PC-9 (cell line): ENCODE data around the gene SLCO4A1. TPM values are rescaled to one million over a fixed set of nuclear protein-coding genes. Genes with fewer than 3 reads are reported as not detected.

Experiments used
- BruUV-seq: library from RNA; stranded (reverse); fragments of 400-500 nt; replicated peaks from 2 replicates; lab custom pipeline; 2021; lab: Mats Ljungman, UMichigan
- CTCF ChIA-PET: fragments of 300-600 bp; sonication (Branson Sonifier 250); formaldehyde crosslinking; loops from one replicate; lab custom pipeline; 2022; ENCODE audit warnings: antibody characterized with exemption; lab: Charles Lee
- POLR2A ChIA-PET: fragments of 300-600 bp; sonication (Branson Sonifier 250); formaldehyde crosslinking; loops from one replicate; lab custom pipeline; 2022; ENCODE audit warnings: antibody characterized with exemption; ENCODE audit not compliant: unreplicated experiment; lab: Charles Lee
- DNase-seq, 2 experiments: peaks; one replicate each; pipeline versions ENCODE4 v3.0.0 to v3.0.0-alpha.2; 2015 to 2022; ENCODE audit warnings: mixed read lengths in 1 of 2
- H2AFZ ChIP-seq: fragments of 200-600 bp; sonication (generic); 2 replicates; pipeline ENCODE4 v1.8.1; 2017; ENCODE audit warnings: antibody characterized with exemption
- H3F3A ChIP-seq: fragments of 200-600 bp; sonication (generic); 2 replicates; pipeline ENCODE4 v1.8.1; 2017; ENCODE audit warnings: antibody characterized with exemption, mild to moderate bottlenecking, low read depth; ENCODE audit not compliant: insufficient read depth
- H3K27ac ChIP-seq: fragments of 200-600 bp; sonication (generic); 2 replicates; pipeline ENCODE4 v1.6.1; 2016; ENCODE audit warnings: mixed run types
- H3K27me3 ChIP-seq: fragments of 200-600 bp; sonication (generic); 2 replicates; pipeline ENCODE4 v1.6.1; 2016; ENCODE audit warnings: low read depth, mixed run types; ENCODE audit not compliant: insufficient read depth
- H3K36me3 ChIP-seq: fragments of 200-600 bp; sonication (generic); 2 replicates; pipeline ENCODE4 v1.6.1; 2016; ENCODE audit warnings: low read depth, mixed run types
- H3K4me1 ChIP-seq: fragments of 200-600 bp; sonication (generic); replicated peaks from 2 replicates; pipeline ENCODE4 v1.6.1; 2016; ENCODE audit warnings: mixed run types; ENCODE audit not compliant: insufficient read depth
- H3K4me2 ChIP-seq: fragments of 200-600 bp; sonication (generic); 2 replicates; pipeline ENCODE4 v1.6.1; 2017; ENCODE audit warnings: mixed run types
- H3K4me3 ChIP-seq: fragments of 200-600 bp; sonication (generic); 2 replicates; pipeline ENCODE4 v1.6.1; 2016; ENCODE audit warnings: mixed run types
- H3K79me2 ChIP-seq: fragments of 200-600 bp; sonication (generic); 2 replicates; pipeline ENCODE4 v1.6.1; 2017; ENCODE audit warnings: low read depth, mixed run types
- H3K9me2 ChIP-seq: fragments of 200-600 bp; sonication (generic); 2 replicates; pipeline ENCODE4 v1.8.1; 2017; ENCODE audit warnings: mild to moderate bottlenecking; ENCODE audit not compliant: insufficient read depth
- H3K9me3 ChIP-seq: fragments of 200-600 bp; sonication (generic); 2 replicates; pipeline ENCODE4 v1.8.1; 2016; ENCODE audit warnings: low read depth; ENCODE audit not compliant: insufficient read depth
- H4K20me1 ChIP-seq: fragments of 200-600 bp; sonication (generic); 2 replicates; pipeline ENCODE4 v1.8.1; 2017; ENCODE audit not compliant: insufficient read depth
- EZH2 ChIP-seq: fragments of 200-600 bp; sonication (generic); IDR thresholded peaks from 2 replicates; pipeline ENCODE4 v1.8.0; 2017; ENCODE audit warnings: antibody characterized with exemption, low read depth
- intact Hi-C: fragments of 100-400 bp; cut with micrococcal nuclease; formaldehyde crosslinking; loops from one replicate; pipeline ENCODE4 v1.10.0; 2022; ENCODE audit not compliant: unreplicated experiment
- total RNA-seq: library from RNA; stranded (reverse); gene quantifications from 2 replicates; pipeline ENCODE4 v1.2.3, GENCODE V29; 2021
- TF ChIP-seq, protein P1 (sequence below): fragments of 200-600 bp; sonication (generic); conservative IDR thresholded peaks from 2 replicates; pipeline ENCODE4 v1.6.1; 2017; ENCODE audit warnings: mixed run types, antibody characterized with exemption, mild to moderate bottlenecking, moderate library complexity

SLCO4A1 gene
- total RNA-seq, 1 experiment from 2014 or later = 19.3 TPM

DNA sequence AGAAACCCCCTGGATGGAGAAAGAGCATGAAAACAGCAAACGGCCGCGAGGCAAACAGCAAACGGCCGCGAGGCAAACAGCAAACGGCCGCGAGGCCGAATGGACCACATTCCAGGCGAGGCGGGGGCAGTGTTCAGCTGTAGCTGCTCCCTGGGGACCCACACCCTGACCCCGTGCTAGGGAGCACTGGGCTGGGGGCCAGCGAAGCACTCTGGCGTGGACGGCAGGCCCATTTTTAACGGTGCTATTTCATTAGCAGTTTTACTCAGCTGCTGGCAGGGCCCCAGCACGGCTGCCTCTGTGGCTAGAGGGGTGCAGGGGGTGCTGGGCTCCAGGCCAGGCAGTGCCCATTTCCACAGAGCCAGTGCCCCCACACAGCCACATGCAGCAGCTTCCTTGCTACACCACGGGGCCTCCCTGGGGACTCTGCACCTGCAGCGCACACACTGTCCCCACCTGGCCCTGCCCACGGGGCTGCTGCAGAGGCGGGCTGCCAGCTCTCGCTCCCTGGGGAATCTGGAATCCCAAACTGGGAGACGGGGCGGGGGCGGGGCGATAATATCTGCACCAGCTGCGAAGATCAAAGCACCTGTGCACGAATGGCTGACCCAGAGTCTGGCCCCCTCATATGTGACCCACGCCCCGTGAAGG is 35.6 kb upstream of the SLCO4A1 start:
- BruUV-seq = no TSS peak
- no peak for TF ChIP-seq EZH2
- TF ChIP-seq, protein P1, sequence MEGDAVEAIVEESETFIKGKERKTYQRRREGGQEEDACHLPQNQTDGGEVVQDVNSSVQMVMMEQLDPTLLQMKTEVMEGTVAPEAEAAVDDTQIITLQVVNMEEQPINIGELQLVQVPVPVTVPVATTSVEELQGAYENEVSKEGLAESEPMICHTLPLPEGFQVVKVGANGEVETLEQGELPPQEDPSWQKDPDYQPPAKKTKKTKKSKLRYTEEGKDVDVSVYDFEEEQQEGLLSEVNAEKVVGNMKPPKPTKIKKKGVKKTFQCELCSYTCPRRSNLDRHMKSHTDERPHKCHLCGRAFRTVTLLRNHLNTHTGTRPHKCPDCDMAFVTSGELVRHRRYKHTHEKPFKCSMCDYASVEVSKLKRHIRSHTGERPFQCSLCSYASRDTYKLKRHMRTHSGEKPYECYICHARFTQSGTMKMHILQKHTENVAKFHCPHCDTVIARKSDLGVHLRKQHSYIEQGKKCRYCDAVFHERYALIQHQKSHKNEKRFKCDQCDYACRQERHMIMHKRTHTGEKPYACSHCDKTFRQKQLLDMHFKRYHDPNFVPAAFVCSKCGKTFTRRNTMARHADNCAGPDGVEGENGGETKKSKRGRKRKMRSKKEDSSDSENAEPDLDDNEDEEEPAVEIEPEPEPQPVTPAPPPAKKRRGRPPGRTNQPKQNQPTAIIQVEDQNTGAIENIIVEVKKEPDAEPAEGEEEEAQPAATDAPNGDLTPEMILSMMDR = no peak
- H3K4me3 ChIP-seq = no peak overlapping the region
- H3K79me2 ChIP-seq = no peaks in the 10 kb centered on the region
- H3K4me1 ChIP-seq = peaks cover 22% of the 10 kb centered on the region
- CTCF ChIA-PET = no interaction called here
- intact Hi-C loops = no loop called here
- H3K36me3 ChIP-seq = no peaks in the 10 kb centered on the region
- peak overlapping the region; percentile 63 for H3K4me2 ChIP-seq
- POLR2A ChIA-PET = no interaction called here
- no peaks in the 10 kb centered on the region for H4K20me1 ChIP-seq
- DNase-seq = no peak
- H3K9me2 ChIP-seq = no peaks in the 10 kb centered on the region
- H3K9me3 ChIP-seq = no peaks in the 10 kb centered on the region
- no peak overlapping the region for H3K27ac ChIP-seq
- peaks cover 3% of the 10 kb centered on the region; the same call in 1 of the 2 replicates for H3F3A ChIP-seq
- H3K27me3 ChIP-seq = peaks cover 32% of the 10 kb centered on the region
- H2AFZ ChIP-seq = no peak overlapping the region

DNA sequence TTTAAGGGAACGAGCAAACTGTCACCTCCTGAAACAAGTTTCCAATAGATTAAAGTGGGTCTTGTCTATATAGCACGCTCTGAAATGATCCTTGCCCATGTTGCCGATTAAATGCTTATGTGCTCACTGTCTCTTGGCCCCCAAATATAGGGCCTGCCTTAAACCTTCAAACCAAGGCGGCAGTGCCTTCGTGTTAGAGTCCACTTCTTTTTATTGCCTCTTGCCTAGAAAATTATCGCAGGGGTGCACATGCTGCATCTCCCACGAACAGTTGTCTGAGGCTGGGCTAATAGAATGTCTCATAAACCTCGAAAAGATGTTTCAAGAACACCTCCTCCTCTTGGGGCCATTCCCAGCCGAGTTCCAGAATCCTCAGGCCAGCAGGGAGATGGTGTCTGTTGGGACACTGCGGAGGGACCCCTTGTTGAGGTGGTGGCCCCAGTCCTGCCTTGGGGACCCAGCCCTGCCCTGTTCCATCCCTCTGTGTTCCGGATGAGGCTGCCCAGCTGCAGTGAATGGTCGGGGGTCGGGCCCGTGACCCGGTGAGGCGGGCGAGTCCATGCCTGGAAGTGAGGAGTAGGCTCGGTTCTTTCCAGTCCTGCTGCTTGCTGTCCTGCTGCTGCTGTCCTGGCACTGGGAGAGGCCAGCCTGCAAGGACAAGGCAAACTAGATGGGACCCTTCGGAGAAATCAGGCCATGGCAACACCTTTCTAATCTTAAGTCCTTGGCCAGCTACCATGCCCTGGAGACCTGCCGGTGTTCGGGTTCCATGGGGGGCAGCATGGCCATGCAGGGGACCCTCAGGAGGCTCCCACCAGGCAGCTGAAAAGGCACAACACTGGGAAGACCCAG is 34.7 kb upstream of the SLCO4A1 start:
- DNase-seq = no peak
- peaks cover 27% of the 10 kb centered on the region for H3K27me3 ChIP-seq
- no peaks in the 10 kb centered on the region for H3K79me2 ChIP-seq
- intact Hi-C loops = no loop called here
- H4K20me1 ChIP-seq = no peaks in the 10 kb centered on the region
- H3K4me2 ChIP-seq = no peak overlapping the region
- TF ChIP-seq, protein P1 = no peak
- TF ChIP-seq EZH2 = no peak
- peaks cover 22% of the 10 kb centered on the region for H3K4me1 ChIP-seq
- no peak overlapping the region for H3K4me3 ChIP-seq
- no peaks in the 10 kb centered on the region for H3K36me3 ChIP-seq
- peaks cover 3% of the 10 kb centered on the region; the same call in 1 of the 2 replicates for H3F3A ChIP-seq
- POLR2A ChIA-PET = no interaction called here
- no TSS peak for BruUV-seq
- H2AFZ ChIP-seq = no peak overlapping the region
- H3K9me3 ChIP-seq = no peaks in the 10 kb centered on the region
- no peaks in the 10 kb centered on the region for H3K9me2 ChIP-seq
- CTCF ChIA-PET = no interaction called here
- H3K27ac ChIP-seq = no peak overlapping the region

DNA sequence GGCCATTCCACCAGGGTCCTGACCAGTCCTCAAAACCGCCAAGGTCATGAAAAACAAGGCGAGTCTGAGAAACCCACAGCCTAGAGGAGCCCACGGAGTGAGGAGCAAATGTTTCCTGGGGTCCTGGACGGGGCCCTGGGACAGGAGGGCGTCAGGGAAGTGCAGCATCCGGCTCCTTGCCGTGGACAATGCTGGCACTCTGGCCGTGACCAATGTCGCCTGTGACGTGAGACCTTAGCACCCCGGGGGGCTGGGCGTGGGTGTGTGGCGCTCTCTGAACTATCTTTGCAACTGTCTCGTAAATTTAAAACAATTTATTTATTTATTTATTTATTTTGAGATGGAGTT is 34.1 kb upstream of the SLCO4A1 start:
- Histone ChIP-seq H4K20me1 (no peaks in the 10 kb centered on the region), H2AFZ (no peak overlapping the region), H3K27ac (no peak overlapping the region), H3K36me3 (no peaks in the 10 kb centered on the region), H3K79me2 (no peaks in the 10 kb centered on the region), H3K4me3 (no peak overlapping the region), H3F3A (peaks cover 2% of the 10 kb centered on the region; the same call in 1 of the 2 replicates), H3K9me3 (no peaks in the 10 kb centered on the region), H3K27me3 (peaks cover 24% of the 10 kb centered on the region), H3K4me1 (peaks cover 17% of the 10 kb centered on the region), H3K9me2 (no peaks in the 10 kb centered on the region), H3K4me2 (no peak overlapping the region)
- ChIA-PET CTCF (no interaction called here), POLR2A (no interaction called here)
- TF ChIP-seq, protein P1 = no peak
- TF ChIP-seq EZH2 = no peak
- intact Hi-C loops = no loop called here
- no TSS peak for BruUV-seq
- no peak for DNase-seq
